GM23338 (cell line): ENCODE data around the gene KAZN. TPM values are rescaled to one million over a fixed set of nuclear protein-coding genes. Genes with fewer than 3 reads are reported as not detected.

Source experiments
- ATAC-seq: fragments of 200-7000 bp; cut with Tn5 transposase; 3 replicates; pipeline ENCODE4 v1.9.1; 2020
- DNase-seq: peaks from one replicate; pipeline ENCODE4 v3.0.0-alpha.2; 2015; ENCODE audit warnings: low spot score
- H2AFZ ChIP-seq: fragments of 200-600 bp; sonication (generic); 2 replicates; pipeline ENCODE4 v1.8.0; 2016; ENCODE audit warnings: antibody characterized with exemption, mild to moderate bottlenecking, moderate library complexity
- H3F3A ChIP-seq: fragments of 200-600 bp; sonication (generic); replicated peaks from 2 replicates; pipeline ENCODE4 v1.8.0; 2017; ENCODE audit warnings: antibody characterized with exemption, mixed run types, low read depth
- H3K27ac ChIP-seq: fragments of 200-600 bp; sonication (generic); 2 replicates; pipeline ENCODE4 v1.6.1; 2016; ENCODE audit warnings: low read depth
- H3K27me3 ChIP-seq: fragments of 200-600 bp; sonication (generic); 2 replicates; pipeline ENCODE4 v1.8.0; 2016; ENCODE audit warnings: mild to moderate bottlenecking, mixed run types, moderate library complexity; ENCODE audit not compliant: insufficient read depth
- H3K36me3 ChIP-seq: fragments of 200-600 bp; sonication (generic); 2 replicates; pipeline ENCODE4 v1.8.0; 2016; ENCODE audit warnings: mild to moderate bottlenecking; ENCODE audit not compliant: insufficient read depth
- H3K4me1 ChIP-seq: fragments of 200-600 bp; sonication (generic); 2 replicates; pipeline ENCODE4 v1.8.0; 2016; ENCODE audit warnings: mild to moderate bottlenecking, moderate library complexity; ENCODE audit not compliant: insufficient read depth
- H3K4me2 ChIP-seq: fragments of 200-600 bp; sonication (generic); 2 replicates; pipeline ENCODE4 v1.7.1; 2017; ENCODE audit warnings: mixed run types
- H3K4me3 ChIP-seq: fragments of 200-600 bp; sonication (generic); 2 replicates; pipeline ENCODE4 v1.6.1; 2016; ENCODE audit warnings: mixed run types
- H3K79me2 ChIP-seq: fragments of 200-600 bp; sonication (generic); replicated peaks from 2 replicates; pipeline ENCODE4 v1.8.0; 2017; ENCODE audit warnings: mild to moderate bottlenecking; ENCODE audit not compliant: insufficient read depth
- H3K9me2 ChIP-seq: fragments of 200-600 bp; sonication (generic); 2 replicates; pipeline ENCODE4 v1.8.0; 2017; ENCODE audit not compliant: insufficient read depth
- H4K20me1 ChIP-seq: fragments of 200-600 bp; sonication (generic); replicated peaks from 2 replicates; pipeline ENCODE4 v1.8.0; 2017; ENCODE audit warnings: mild to moderate bottlenecking; ENCODE audit not compliant: insufficient read depth
- H3K27ac Mint-ChIP-seq: 2 replicates; pipeline ENCODE4 v1.8.0; 2020; ENCODE audit warnings: inconsistent platforms, mild to moderate bottlenecking, moderate library complexity, mixed read lengths
- H3K27me3 Mint-ChIP-seq: 3 replicates; pipeline ENCODE4 v1.8.0; 2022; ENCODE audit warnings: low read depth, mild to moderate bottlenecking, moderate library complexity, mixed read lengths, inconsistent platforms; ENCODE audit not compliant: insufficient read depth, poor library complexity
- H3K36me3 Mint-ChIP-seq: 3 replicates; pipeline ENCODE4 v1.8.0; 2021; ENCODE audit warnings: low read depth, mild to moderate bottlenecking, inconsistent platforms, moderate library complexity, mixed read lengths
- H3K4me1 Mint-ChIP-seq: 3 replicates; pipeline ENCODE4 v1.8.0; 2020; ENCODE audit warnings: mild to moderate bottlenecking, inconsistent platforms, mixed read lengths
- H3K4me3 Mint-ChIP-seq: 3 replicates; pipeline ENCODE4 v1.8.0; 2021; ENCODE audit warnings: moderate library complexity, mild to moderate bottlenecking, inconsistent platforms, mixed read lengths
- H3K9me3 Mint-ChIP-seq: 3 replicates; pipeline ENCODE4 v1.8.0; 2020; ENCODE audit warnings: moderate library complexity, mild to moderate bottlenecking, inconsistent platforms, mixed read lengths
- CREB1 ChIP-seq: fragments of 250-450 bp; sonication (Bioruptor Pico); IDR thresholded peaks from 2 replicates; pipeline ENCODE4 v1.5.0; 2020; ENCODE audit warnings: low read depth, mild to moderate bottlenecking, moderate library complexity
- ETS1 ChIP-seq: IDR thresholded peaks from 2 replicates; pipeline ENCODE4 v1.6.1; 2016; ENCODE audit warnings: antibody characterized with exemption
- EZH2 ChIP-seq: fragments of 200-600 bp; sonication (generic); IDR thresholded peaks from one replicate; pipeline ENCODE4 v1.8.0; 2017; ENCODE audit warnings: antibody characterized with exemption, mild to moderate bottlenecking, low read depth; ENCODE audit not compliant: unreplicated experiment
- EZH2phosphoT487 ChIP-seq: fragments of 200-600 bp; sonication (generic); IDR thresholded peaks from one replicate; pipeline ENCODE4 v1.8.1; 2018; ENCODE audit warnings: antibody characterized with exemption; ENCODE audit not compliant: unreplicated experiment
- JUNB ChIP-seq: IDR thresholded peaks from one replicate; pipeline ENCODE4 v1.6.1; 2016; ENCODE audit warnings: antibody characterized with exemption; ENCODE audit not compliant: unreplicated experiment
- NANOG ChIP-seq: IDR thresholded peaks from 2 replicates; pipeline ENCODE4 v1.6.1; 2016; ENCODE audit warnings: antibody characterized with exemption, borderline replicate concordance
- POLR2AphosphoS5 ChIP-seq: IDR thresholded peaks from 2 replicates; pipeline ENCODE4 v1.6.1; 2016; ENCODE audit warnings: antibody characterized with exemption, low read depth
- REST ChIP-seq: IDR thresholded peaks from one replicate; pipeline ENCODE4 v1.6.1; 2018; ENCODE audit warnings: antibody characterized with exemption; ENCODE audit not compliant: unreplicated experiment
- STAT1 ChIP-seq: IDR thresholded peaks from one replicate; pipeline ENCODE4 v1.6.1; 2016; ENCODE audit warnings: antibody characterized with exemption; ENCODE audit not compliant: unreplicated experiment
- ZNF114 ChIP-seq: fragments of 250-450 bp; sonication (Bioruptor Pico); IDR thresholded peaks from 2 replicates; pipeline ENCODE4 v1.5.0; 2020; ENCODE audit warnings: mild to moderate bottlenecking, moderate library complexity
- ZNF331 ChIP-seq: fragments of 250-450 bp; sonication (Bioruptor Pico); IDR thresholded peaks from 2 replicates; pipeline ENCODE4 v1.5.0; 2020; ENCODE audit warnings: low read depth, mild to moderate bottlenecking, moderate library complexity
- polyA plus RNA-seq: library from polyadenylated mRNA; unstranded; fragments of >200 nt; fragmentation: Nextera tagmentation; extraction: Ambion mirVana; gene quantifications from 2 replicates; pipeline ENCODE4 v1.2.1, GENCODE V29; 2016
- total RNA-seq: library from RNA; depleted of rRNA; stranded (reverse); fragments of >200 nt; shearing (Covaris generic); gene quantifications from 2 replicates; pipeline ENCODE4 v1.2.3, GENCODE V29; 2014
- TF ChIP-seq, protein P1 (sequence below), 2 experiments: fragments of 200-600 bp in 1 of 2; sonication (generic) in 1 of 2; conservative IDR thresholded peaks; 2 replicates each; pipeline versions ENCODE4 v1.5.1 to v1.6.1; 2016 to 2017; ENCODE audit warnings: antibody characterized with exemption in 2 of 2, low read depth in 2 of 2, mild to moderate bottlenecking in 2 of 2, moderate library complexity in 1 of 2
- TF ChIP-seq, protein P2 (sequence below): fragments of 250-450 bp; sonication (Bioruptor Pico); IDR thresholded peaks from 2 replicates; pipeline ENCODE4 v1.5.0; 2020; ENCODE audit warnings: mild to moderate bottlenecking, moderate library complexity

Gene KAZN
- total and polyA plus RNA-seq, 2 experiments from 2014 or later = 9.9 to 15.0 TPM

GRCh38 chr1:14612256-14612655 is 13.8 kb downstream of the KAZN start:
- Histone ChIP-seq H3K4me1 (no peaks in the 10 kb centered on the region), H3K27me3 (no peaks in the 10 kb centered on the region), H4K20me1 (peaks cover 4% of the 10 kb centered on the region; the same call in 1 of the 2 replicates), H3F3A (no peaks in the 10 kb centered on the region), H3K4me2 (no peak overlapping the region), H3K9me2 (peaks cover 10% of the 10 kb centered on the region), H3K4me3 (no peak overlapping the region), H2AFZ (no peak overlapping the region), H3K27ac (no peak overlapping the region), H3K79me2 (peaks cover 59% of the 10 kb centered on the region), H3K36me3 (no peaks in the 10 kb centered on the region)
- TF ChIP-seq ETS1 = no peak
- no peak for TF ChIP-seq STAT1
- TF ChIP-seq EZH2phosphoT487 = no peak
- no peak for TF ChIP-seq JUNB
- no peak for TF ChIP-seq POLR2AphosphoS5
- no peak for TF ChIP-seq EZH2
- no peak for TF ChIP-seq CREB1 (CRISPR knock-in tag)
- TF ChIP-seq REST = no peak
- TF ChIP-seq, protein P1, sequence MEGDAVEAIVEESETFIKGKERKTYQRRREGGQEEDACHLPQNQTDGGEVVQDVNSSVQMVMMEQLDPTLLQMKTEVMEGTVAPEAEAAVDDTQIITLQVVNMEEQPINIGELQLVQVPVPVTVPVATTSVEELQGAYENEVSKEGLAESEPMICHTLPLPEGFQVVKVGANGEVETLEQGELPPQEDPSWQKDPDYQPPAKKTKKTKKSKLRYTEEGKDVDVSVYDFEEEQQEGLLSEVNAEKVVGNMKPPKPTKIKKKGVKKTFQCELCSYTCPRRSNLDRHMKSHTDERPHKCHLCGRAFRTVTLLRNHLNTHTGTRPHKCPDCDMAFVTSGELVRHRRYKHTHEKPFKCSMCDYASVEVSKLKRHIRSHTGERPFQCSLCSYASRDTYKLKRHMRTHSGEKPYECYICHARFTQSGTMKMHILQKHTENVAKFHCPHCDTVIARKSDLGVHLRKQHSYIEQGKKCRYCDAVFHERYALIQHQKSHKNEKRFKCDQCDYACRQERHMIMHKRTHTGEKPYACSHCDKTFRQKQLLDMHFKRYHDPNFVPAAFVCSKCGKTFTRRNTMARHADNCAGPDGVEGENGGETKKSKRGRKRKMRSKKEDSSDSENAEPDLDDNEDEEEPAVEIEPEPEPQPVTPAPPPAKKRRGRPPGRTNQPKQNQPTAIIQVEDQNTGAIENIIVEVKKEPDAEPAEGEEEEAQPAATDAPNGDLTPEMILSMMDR (conservative IDR thresholded peaks at IDR 0.05; ENCODE audit: low read depth in 2 of 2) = no peak
- no peak for TF ChIP-seq ZNF331 (CRISPR knock-in tag)
- TF ChIP-seq NANOG = no peak
- no peak for TF ChIP-seq ZNF114 (CRISPR knock-in tag)
- TF ChIP-seq, protein P2, sequence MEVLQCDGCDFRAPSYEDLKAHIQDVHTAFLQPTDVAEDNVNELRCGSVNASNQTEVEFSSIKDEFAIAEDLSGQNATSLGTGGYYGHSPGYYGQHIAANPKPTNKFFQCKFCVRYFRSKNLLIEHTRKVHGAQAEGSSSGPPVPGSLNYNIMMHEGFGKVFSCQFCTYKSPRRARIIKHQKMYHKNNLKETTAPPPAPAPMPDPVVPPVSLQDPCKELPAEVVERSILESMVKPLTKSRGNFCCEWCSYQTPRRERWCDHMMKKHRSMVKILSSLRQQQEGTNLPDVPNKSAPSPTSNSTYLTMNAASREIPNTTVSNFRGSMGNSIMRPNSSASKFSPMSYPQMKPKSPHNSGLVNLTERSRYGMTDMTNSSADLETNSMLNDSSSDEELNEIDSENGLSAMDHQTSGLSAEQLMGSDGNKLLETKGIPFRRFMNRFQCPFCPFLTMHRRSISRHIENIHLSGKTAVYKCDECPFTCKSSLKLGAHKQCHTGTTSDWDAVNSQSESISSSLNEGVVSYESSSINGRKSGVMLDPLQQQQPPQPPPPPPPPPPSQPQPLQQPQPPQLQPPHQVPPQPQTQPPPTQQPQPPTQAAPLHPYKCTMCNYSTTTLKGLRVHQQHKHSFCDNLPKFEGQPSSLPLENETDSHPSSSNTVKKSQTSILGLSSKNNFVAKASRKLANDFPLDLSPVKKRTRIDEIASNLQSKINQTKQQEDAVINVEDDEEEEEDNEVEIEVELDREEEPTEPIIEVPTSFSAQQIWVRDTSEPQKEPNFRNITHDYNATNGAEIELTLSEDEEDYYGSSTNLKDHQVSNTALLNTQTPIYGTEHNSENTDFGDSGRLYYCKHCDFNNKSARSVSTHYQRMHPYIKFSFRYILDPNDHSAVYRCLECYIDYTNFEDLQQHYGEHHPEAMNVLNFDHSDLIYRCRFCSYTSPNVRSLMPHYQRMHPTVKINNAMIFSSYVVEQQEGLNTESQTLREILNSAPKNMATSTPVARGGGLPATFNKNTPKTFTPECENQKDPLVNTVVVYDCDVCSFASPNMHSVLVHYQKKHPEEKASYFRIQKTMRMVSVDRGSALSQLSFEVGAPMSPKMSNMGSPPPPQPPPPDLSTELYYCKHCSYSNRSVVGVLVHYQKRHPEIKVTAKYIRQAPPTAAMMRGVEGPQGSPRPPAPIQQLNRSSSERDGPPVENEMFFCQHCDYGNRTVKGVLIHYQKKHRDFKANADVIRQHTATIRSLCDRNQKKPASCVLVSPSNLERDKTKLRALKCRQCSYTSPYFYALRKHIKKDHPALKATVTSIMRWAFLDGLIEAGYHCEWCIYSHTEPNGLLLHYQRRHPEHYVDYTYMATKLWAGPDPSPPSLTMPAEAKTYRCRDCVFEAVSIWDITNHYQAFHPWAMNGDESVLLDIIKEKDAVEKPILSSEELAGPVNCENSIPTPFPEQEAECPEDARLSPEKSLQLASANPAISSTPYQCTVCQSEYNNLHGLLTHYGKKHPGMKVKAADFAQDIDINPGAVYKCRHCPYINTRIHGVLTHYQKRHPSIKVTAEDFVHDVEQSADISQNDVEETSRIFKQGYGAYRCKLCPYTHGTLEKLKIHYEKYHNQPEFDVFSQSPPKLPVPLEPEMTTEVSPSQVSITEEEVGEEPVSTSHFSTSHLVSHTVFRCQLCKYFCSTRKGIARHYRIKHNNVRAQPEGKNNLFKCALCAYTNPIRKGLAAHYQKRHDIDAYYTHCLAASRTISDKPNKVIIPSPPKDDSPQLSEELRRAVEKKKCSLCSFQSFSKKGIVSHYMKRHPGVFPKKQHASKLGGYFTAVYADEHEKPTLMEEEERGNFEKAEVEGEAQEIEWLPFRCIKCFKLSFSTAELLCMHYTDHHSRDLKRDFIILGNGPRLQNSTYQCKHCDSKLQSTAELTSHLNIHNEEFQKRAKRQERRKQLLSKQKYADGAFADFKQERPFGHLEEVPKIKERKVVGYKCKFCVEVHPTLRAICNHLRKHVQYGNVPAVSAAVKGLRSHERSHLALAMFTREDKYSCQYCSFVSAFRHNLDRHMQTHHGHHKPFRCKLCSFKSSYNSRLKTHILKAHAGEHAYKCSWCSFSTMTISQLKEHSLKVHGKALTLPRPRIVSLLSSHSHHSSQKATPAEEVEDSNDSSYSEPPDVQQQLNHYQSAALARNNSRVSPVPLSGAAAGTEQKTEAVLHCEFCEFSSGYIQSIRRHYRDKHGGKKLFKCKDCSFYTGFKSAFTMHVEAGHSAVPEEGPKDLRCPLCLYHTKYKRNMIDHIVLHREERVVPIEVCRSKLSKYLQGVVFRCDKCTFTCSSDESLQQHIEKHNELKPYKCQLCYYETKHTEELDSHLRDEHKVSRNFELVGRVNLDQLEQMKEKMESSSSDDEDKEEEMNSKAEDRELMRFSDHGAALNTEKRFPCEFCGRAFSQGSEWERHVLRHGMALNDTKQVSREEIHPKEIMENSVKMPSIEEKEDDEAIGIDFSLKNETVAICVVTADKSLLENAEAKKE (CRISPR knock-in tag) = no peak
- H3K27ac Mint-ChIP-seq = no peak overlapping the region
- no peak for ATAC-seq
- H3K9me3 Mint-ChIP-seq = no peaks in the 10 kb centered on the region
- peaks cover 9% of the 10 kb centered on the region for H3K27me3 Mint-ChIP-seq
- peaks cover 6% of the 10 kb centered on the region for H3K36me3 Mint-ChIP-seq
- H3K4me1 Mint-ChIP-seq = peaks cover 13% of the 10 kb centered on the region; the same call in 2 of the 3 replicates
- H3K4me3 Mint-ChIP-seq = no peak overlapping the region
- DNase-seq = no peak
